NCI-H2196 treated with DMSO at 0.1 percent for 48 hours (cell line): ENCODE measurements around the gene STOML1.
"Not testable (repeated sequence)": the region's sequence is repeated elsewhere in the genome, so short reads cannot be mapped to it uniquely, and the experiment has no call there.

Experiments used
- DNase-seq: peaks from one replicate; lab custom pipeline; 2025; ENCODE audit not compliant: unreplicated experiment; lab: John Stamatoyannopoulos, UW

Gene STOML1

GRCh38 chr15:73949496-73949895 is 42.6 kb downstream of the STOML1 start:
- DNase-seq = no peak

GRCh38 chr15:73948982-73949381 is 43.1 kb downstream of the STOML1 start:
- DNase-seq = no peak

- DNase-seq = no peak
These were observed 43.7 kb downstream of the STOML1 start for GRCh38 chr15:73948396-73948795.

GRCh38 chr15:73947651-73948050 is 44.4 kb downstream of the STOML1 start:
- DNase-seq = no peak

- DNase-seq = no peak
These were observed 45.2 kb downstream of the STOML1 start for GRCh38 chr15:73946795-73947370.

GRCh38 chr15:73946046-73946721 is 45.9 kb downstream of the STOML1 start:
- no peak for DNase-seq

GRCh38 chr15:73945130-73945508 is 47.0 kb downstream of the STOML1 start:
- DNase-seq = no peak

GRCh38 chr15:73944161-73945129 is 47.6 kb downstream of the STOML1 start:
- DNase-seq = no peak

GRCh38 chr15:73942751-73943270 is 49.3 kb downstream of the STOML1 start:
- no peak for DNase-seq

GRCh38 chr15:73941871-73942635 is 50.0 kb downstream of the STOML1 start:
- no peak for DNase-seq

GRCh38 chr15:73941449-73941848 is 50.6 kb downstream of the STOML1 start:
- no peak for DNase-seq

GRCh38 chr15:73941044-73941443 is 51.1 kb downstream of the STOML1 start:
- DNase-seq = no peak

- no peak for DNase-seq
These were observed 51.8 kb downstream of the STOML1 start for GRCh38 chr15:73940061-73940981.

- no peak for DNase-seq
These were observed 53.0 kb downstream of the STOML1 start for GRCh38 chr15:73939138-73939537.

- not testable (repeated sequence) for DNase-seq
These were observed 53.6 kb downstream of the STOML1 start for GRCh38 chr15:73938516-73938915.

GRCh38 chr15:73937726-73938125 is 54.4 kb downstream of the STOML1 start:
- DNase-seq = no peak

GRCh38 chr15:73937296-73937695 is 54.8 kb downstream of the STOML1 start:
- no peak for DNase-seq

GRCh38 chr15:73936588-73937290 is 55.4 kb downstream of the STOML1 start:
- DNase-seq = no peak

- DNase-seq = no peak
These were observed 55.9 kb downstream of the STOML1 start for GRCh38 chr15:73936181-73936580.
